CD4-positive, alpha-beta T cell (primary cell): Measurements from ENCODE around the gene ARHGAP15. TPM values are rescaled to one million over a fixed set of nuclear protein-coding genes. Genes with fewer than 3 reads are reported as not detected.

Source experiments
- ATAC-seq: fragments of 200-7000 bp; cut with Tn5 transposase; one replicate; pipeline ENCODE4 v1.10.0; 2022; ENCODE audit warnings: mild to moderate bottlenecking; ENCODE audit not compliant: poor library complexity
- CTCF ChIA-PET: fragments of 350-600 bp; sonication (Branson Sonifier 250); formaldehyde crosslinking; loops from one replicate; lab custom pipeline; 2021; ENCODE audit warnings: antibody characterized with exemption, inconsistent platforms; lab: Charles Lee
- POLR2A ChIA-PET: fragments of 350-600 bp; sonication (Branson Sonifier 250); formaldehyde crosslinking; loops from one replicate; lab custom pipeline; 2021; ENCODE audit warnings: antibody characterized with exemption, inconsistent platforms; lab: Charles Lee
- DNase-seq, 14 experiments: peaks; one replicate each; pipeline ENCODE4 v3.0.0-alpha.2; 2013 to 2020; ENCODE audit warnings: mixed read lengths in 2 of 14
- H3K27ac ChIP-seq, 2 donors: one replicate each; pipeline versions ENCODE4 v1.5.1 to v1.7.0; 2013; ENCODE audit warnings: low read length in 2 of 2, low read depth in 1 of 2, mild to moderate bottlenecking in 1 of 2
- H3K27me3 ChIP-seq, 2 experiments: 1 replicate in 1 of 2; 2 replicates in 1 of 2; pipeline versions ENCODE4 v1.6.1 to v1.7.0; 2013; ENCODE audit warnings: low read length in 2 of 2, control low read depth in 1 of 2, mild to moderate bottlenecking in 1 of 2, moderate library complexity in 1 of 2; ENCODE audit not compliant: insufficient read depth in 2 of 2, control insufficient read depth in 1 of 2
- H3K36me3 ChIP-seq: one replicate; pipeline ENCODE4 v1.6.1; 2013; ENCODE audit warnings: low read length, control low read depth; ENCODE audit not compliant: insufficient read depth
- H3K4me1 ChIP-seq: one replicate; pipeline ENCODE4 v1.6.1; 2013; ENCODE audit warnings: low read length, control low read depth; ENCODE audit not compliant: insufficient read depth
- H3K4me3 ChIP-seq: one replicate; pipeline ENCODE4 v1.5.1; 2013; ENCODE audit warnings: mild to moderate bottlenecking, low read length, moderate library complexity
- H3K9me3 ChIP-seq, 2 experiments: 1 replicate in 1 of 2; 2 replicates in 1 of 2; pipeline versions ENCODE4 v1.6.1 to v1.7.0; 2013; ENCODE audit warnings: low read length in 2 of 2, mild to moderate bottlenecking in 2 of 2, control low read depth in 1 of 2, moderate library complexity in 1 of 2; ENCODE audit not compliant: control insufficient read depth in 1 of 2, insufficient read depth in 1 of 2
- H3K27ac Mint-ChIP-seq: one replicate; pipeline ENCODE4 v1.8.0; 2020; ENCODE audit warnings: mixed read lengths
- H3K27me3 Mint-ChIP-seq: one replicate; pipeline ENCODE4 v1.8.0; 2021; ENCODE audit warnings: mixed read lengths
- H3K36me3 Mint-ChIP-seq: one replicate; pipeline ENCODE4 v1.8.0; 2021; ENCODE audit warnings: low read depth, mixed read lengths
- H3K4me1 Mint-ChIP-seq: one replicate; pipeline ENCODE4 v1.8.0; 2021; ENCODE audit warnings: low read depth, mixed read lengths
- H3K4me3 Mint-ChIP-seq: one replicate; pipeline ENCODE4 v1.8.0; 2020; ENCODE audit warnings: mild to moderate bottlenecking, mixed read lengths
- H3K9me3 Mint-ChIP-seq: one replicate; pipeline ENCODE4 v1.8.0; 2020; ENCODE audit warnings: mixed read lengths
- CTCF ChIP-seq: fragments of 200-600 bp; IDR thresholded peaks from one replicate; pipeline ENCODE4 v1.8.0; 2022; ENCODE audit warnings: antibody characterized with exemption, mild to moderate bottlenecking
- intact Hi-C, 2 experiments: fragments of 100-400 bp; cut with DNase I in 1 of 2; cut with micrococcal nuclease in 1 of 2; formaldehyde crosslinking; loops; one replicate each; pipeline versions ENCODE4 v1.15.1 to v1.9.0; 2023 to 2025; cut with DNase I, micrococcal nuclease
- total RNA-seq, 174 experiments: library from RNA in 2 of 174; stranded (reverse) in 2 of 174; gene quantifications; one replicate each; pipeline ENCODE4 v1.2.3 and lab custom pipeline; 2021 to 2026

Gene ARHGAP15
- total RNA-seq, 2 experiments from 2014 or later, result 158 to 165 TPM

GRCh38 chr2:143334837-143335236 is 205.6 kb downstream of the ARHGAP15 start:
- H3K9me3 Mint-ChIP-seq, result no peaks in the 10 kb centered on the region
- H3K4me3 ChIP-seq, result no peak overlapping the region
- DNase-seq, result no peak
- ChIA-PET CTCF (interaction anchor here (1.1 kb wide), 1 partner anchor 9 kb away, joined by 3 read pairs; no protein-coding TSS in a partner anchor), POLR2A (no interaction called here)
- intact Hi-C loops, result no loop called here
- no peaks in the 10 kb centered on the region for H3K4me1 ChIP-seq
- no peaks in the 10 kb centered on the region for H3K27me3 ChIP-seq
- peaks cover 90% of the 10 kb centered on the region for H3K4me1 Mint-ChIP-seq
- H3K9me3 ChIP-seq, result no peaks in the 10 kb centered on the region
- H3K36me3 Mint-ChIP-seq, result peaks cover 19% of the 10 kb centered on the region
- no peaks in the 10 kb centered on the region for H3K27me3 Mint-ChIP-seq
- ATAC-seq, result no peak
- no peak overlapping the region for H3K27ac ChIP-seq
- TF ChIP-seq CTCF, result no peak
- H3K27ac Mint-ChIP-seq, result no peak overlapping the region
- no peaks in the 10 kb centered on the region for H3K36me3 ChIP-seq
- no peak overlapping the region for H3K4me3 Mint-ChIP-seq

GRCh38 chr2:143336719-143337210 is 207.5 kb downstream of the ARHGAP15 start:
- TF ChIP-seq CTCF, result no peak
- Histone ChIP-seq H3K9me3 (no peaks in the 10 kb centered on the region), H3K4me1 (no peaks in the 10 kb centered on the region), H3K27me3 (no peaks in the 10 kb centered on the region), H3K36me3 (peaks cover 2% of the 10 kb centered on the region), H3K27ac (no peak overlapping the region), H3K4me3 (no peak overlapping the region)
- no peak overlapping the region for H3K4me3 Mint-ChIP-seq
- H3K4me1 Mint-ChIP-seq, result peaks cover 88% of the 10 kb centered on the region
- H3K36me3 Mint-ChIP-seq, result peaks cover 29% of the 10 kb centered on the region
- ATAC-seq, result no peak
- H3K27me3 Mint-ChIP-seq, result no peaks in the 10 kb centered on the region
- H3K27ac Mint-ChIP-seq, result peak overlapping the region; percentile 22
- ChIA-PET POLR2A (interaction anchor here (1.0 to 1.4 kb wide), 2 partner anchors 10 to 15 kb away, joined by 3 to 5 read pairs; no protein-coding TSS in a partner anchor), CTCF (no interaction called here)
- intact Hi-C loops, result no loop called here
- DNase-seq, result no peak
- no peaks in the 10 kb centered on the region for H3K9me3 Mint-ChIP-seq

GRCh38 chr2:143341478-143341877 is 212.3 kb downstream of the ARHGAP15 start:
- H3K4me3 Mint-ChIP-seq, result no peak overlapping the region
- intact Hi-C loops, result no loop called here

More at GRCh38 chr2:143341478-143341877, 212.3 kb downstream of the ARHGAP15 start:
- H3K27ac ChIP-seq, result no peak overlapping the region
- H3K4me1 ChIP-seq, result no peaks in the 10 kb centered on the region
- CTCF ChIA-PET, result no interaction called here
- Mint-ChIP-seq H3K36me3 (peaks cover 47% of the 10 kb centered on the region), H3K9me3 (no peaks in the 10 kb centered on the region), H3K27me3 (no peaks in the 10 kb centered on the region), H3K27ac (no peak overlapping the region), H3K4me1 (peaks cover 89% of the 10 kb centered on the region)
- no peak for DNase-seq
- ATAC-seq, result no peak
- H3K36me3 ChIP-seq, result peaks cover 6% of the 10 kb centered on the region
- H3K9me3 ChIP-seq, result no peaks in the 10 kb centered on the region
- POLR2A ChIA-PET, result no interaction called here
- H3K4me3 ChIP-seq, result no peak overlapping the region
- no peak for TF ChIP-seq CTCF
- no peaks in the 10 kb centered on the region for H3K27me3 ChIP-seq
